Measurements from ENCODE around the gene KRT37. TPM values are rescaled to one million over a fixed set of nuclear protein-coding genes. Genes with fewer than 3 reads are reported as not detected.
A peak's percentile ranks its signal among the peaks of the same experiment; 100 is the strongest.
"Not testable (repeated sequence)": the region's sequence is repeated elsewhere in the genome, so short reads cannot be mapped to it uniquely, and the experiment has no call there.

Gene KRT37
- polyA plus RNA-seq, 6 donors from 2014 or later: not detected

- Mint-ChIP-seq H3K4me1 (no peaks in the 10 kb centered on the region), H3K36me3 (no peaks in the 10 kb centered on the region), H3K9me3 (no peaks in the 10 kb centered on the region), H3K27me3 (peaks cover 34 to 51% (median 50%) of the 10 kb centered on the region in 3 donors), H3K4me3 (no peak overlapping the region), H3K27ac (no peak overlapping the region)
- no peak for DNase-seq
- ATAC-seq (ENCODE audit: low read depth in 2 of 2): no peak
Measured at GRCh38 chr17:41394254-41394996, 30.0 kb downstream of the KRT37 start.

DNA sequence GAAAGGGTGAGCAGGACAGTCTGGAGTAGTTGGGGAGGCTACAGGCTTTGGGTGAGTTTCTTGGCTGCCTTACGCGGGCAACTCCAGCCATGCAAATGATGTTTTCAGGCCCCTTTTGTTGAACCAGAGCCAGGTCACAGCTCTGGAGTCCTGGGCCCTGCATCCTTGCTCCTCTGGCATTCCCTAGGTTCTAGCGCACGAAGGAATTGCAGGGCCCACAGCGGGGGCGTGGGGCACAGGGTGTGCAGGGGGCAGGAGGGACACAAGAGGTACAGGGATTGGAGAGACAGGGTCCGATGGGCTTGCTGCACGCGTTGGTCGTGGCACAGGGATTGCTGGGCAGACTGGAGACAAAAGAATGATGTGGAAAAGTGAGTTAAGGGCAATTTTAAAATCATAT lies 30.6 kb downstream of the KRT37 start:
- H3K4me1 Mint-ChIP-seq: no peaks in the 10 kb centered on the region
- ATAC-seq (ENCODE audit: low read depth in 2 of 2) (no peak), DNase-seq (no peak)
- no peak overlapping the region for H3K27ac Mint-ChIP-seq
- no peak overlapping the region for H3K4me3 Mint-ChIP-seq
- H3K27me3 Mint-ChIP-seq: peaks cover 30 to 56% (median 53%) of the 10 kb centered on the region in 3 donors
- no peaks in the 10 kb centered on the region for H3K36me3 Mint-ChIP-seq
- peaks cover 0 to 4% (median 0%) of the 10 kb centered on the region in 7 donors for H3K9me3 Mint-ChIP-seq

- Mint-ChIP-seq H3K27me3 (peaks cover 30 to 60% (median 57%) of the 10 kb centered on the region in 3 donors), H3K27ac (no peak overlapping the region), H3K9me3 (peaks cover 0 to 7% (median 2%) of the 10 kb centered on the region in 7 donors), H3K36me3 (no peaks in the 10 kb centered on the region), H3K4me1 (no peaks in the 10 kb centered on the region), H3K4me3 (no peak overlapping the region)
- no peak for DNase-seq
- no peak for ATAC-seq (ENCODE audit: low read depth in 2 of 2)
Measured at GRCh38 chr17:41393294-41393693, 31.1 kb downstream of the KRT37 start.

GRCh38 chr17:41392278-41392677 lies 32.1 kb downstream of the KRT37 start:
- Mint-ChIP-seq H3K27me3 (peaks cover 24 to 54% (median 53%) of the 10 kb centered on the region in 3 donors), H3K27ac (no peak overlapping the region), H3K9me3 (peaks cover 2 to 15% (median 11%) of the 10 kb centered on the region in 7 donors)

GRCh38 chr17:41391535-41391934 lies 32.9 kb downstream of the KRT37 start:
- DNase-seq (no peak), ATAC-seq (ENCODE audit: low read depth in 2 of 2) (no peak)
- Mint-ChIP-seq H3K4me3 (no peak overlapping the region), H3K9me3 (peaks cover 7 to 23% (median 15%) of the 10 kb centered on the region in 7 donors), H3K27me3 (peaks cover 24 to 58% (median 53%) of the 10 kb centered on the region in 3 donors), H3K4me1 (no peaks in the 10 kb centered on the region), H3K36me3 (peaks cover 3 to 15% of the 10 kb centered on the region in 2 donors), H3K27ac (no peak overlapping the region)

More at GRCh38 chr17:41392278-41392677, 32.1 kb downstream of the KRT37 start:
- Mint-ChIP-seq H3K36me3 (peaks cover 0 to 8% of the 10 kb centered on the region in 2 donors), H3K4me1 (no peaks in the 10 kb centered on the region), H3K4me3 (no peak overlapping the region)
- ATAC-seq (ENCODE audit: low read depth in 2 of 2): no peak
- no peak for DNase-seq

GRCh38 chr17:41390411-41390938 lies 33.9 kb downstream of the KRT37 start:
- Mint-ChIP-seq H3K9me3 (peaks cover 10 to 30% (median 20%) of the 10 kb centered on the region in 7 donors), H3K27ac (no peak overlapping the region), H3K4me1 (no peaks in the 10 kb centered on the region), H3K4me3 (no peak overlapping the region), H3K36me3 (peaks cover 5 to 19% of the 10 kb centered on the region in 2 donors), H3K27me3 (peaks cover 24 to 62% (median 53%) of the 10 kb centered on the region in 3 donors)
- no peak for ATAC-seq (ENCODE audit: low read depth in 2 of 2)
- no peak for DNase-seq

DNA sequence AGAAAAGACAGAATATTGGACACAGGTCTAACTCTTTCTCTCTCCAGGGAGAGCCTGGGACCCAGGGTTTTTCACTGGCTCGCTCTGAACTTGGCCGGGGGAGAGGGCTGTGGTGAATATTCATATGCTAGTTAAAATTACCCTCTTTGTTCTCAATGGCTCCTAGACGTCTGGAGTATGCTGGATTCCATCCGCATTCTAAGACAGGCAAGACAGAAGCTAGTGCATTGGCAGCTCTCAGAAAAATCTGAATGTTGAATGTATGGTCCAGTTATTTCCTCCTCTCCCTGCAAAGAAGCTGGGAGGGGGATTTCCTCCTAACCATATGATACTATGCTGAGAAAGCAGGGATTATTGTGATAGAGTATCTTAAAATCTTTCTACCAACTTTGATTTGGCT lies 36.7 kb downstream of the KRT37 start:
- no peaks in the 10 kb centered on the region for H3K4me1 Mint-ChIP-seq
- DNase-seq (no peak), ATAC-seq (ENCODE audit: low read depth in 2 of 2) (no peak)
- peaks cover 5 to 19% of the 10 kb centered on the region in 2 donors for H3K36me3 Mint-ChIP-seq
- no peak overlapping the region for H3K4me3 Mint-ChIP-seq
- H3K27ac Mint-ChIP-seq: no peak overlapping the region
- peaks cover 10 to 32% (median 20%) of the 10 kb centered on the region in 7 donors for H3K9me3 Mint-ChIP-seq
- H3K27me3 Mint-ChIP-seq: peaks cover 17 to 63% (median 41%) of the 10 kb centered on the region in 3 donors

DNA sequence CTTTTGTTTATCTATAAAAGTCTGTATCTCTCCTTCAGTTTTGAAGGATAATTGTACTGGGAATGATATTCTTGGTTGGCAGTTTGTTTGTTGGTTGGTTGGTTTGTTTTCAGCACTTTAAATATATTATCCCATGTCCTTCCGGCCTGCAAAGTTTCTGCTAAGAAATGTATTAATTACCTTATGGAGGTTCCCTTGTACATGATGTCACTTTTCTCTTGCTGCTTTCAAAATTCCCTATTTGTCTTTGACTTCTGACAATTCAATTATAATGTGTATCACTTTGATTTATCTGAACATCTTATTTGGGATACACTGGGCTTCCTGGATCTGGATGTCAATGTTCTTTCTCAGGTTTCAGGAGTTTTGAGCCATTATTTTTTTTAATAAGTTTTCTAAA lies 38.2 kb downstream of the KRT37 start:
- Mint-ChIP-seq H3K9me3 (peaks cover 10 to 32% (median 20%) of the 10 kb centered on the region in 7 donors), H3K4me1 (no peaks in the 10 kb centered on the region), H3K27ac (no peak overlapping the region), H3K36me3 (peaks cover 5 to 19% of the 10 kb centered on the region in 2 donors), H3K4me3 (no peak overlapping the region), H3K27me3 (peaks cover 17 to 60% (median 44%) of the 10 kb centered on the region in 3 donors)
- no peak for ATAC-seq (ENCODE audit: low read depth in 2 of 2)
- DNase-seq: no peak

DNA sequence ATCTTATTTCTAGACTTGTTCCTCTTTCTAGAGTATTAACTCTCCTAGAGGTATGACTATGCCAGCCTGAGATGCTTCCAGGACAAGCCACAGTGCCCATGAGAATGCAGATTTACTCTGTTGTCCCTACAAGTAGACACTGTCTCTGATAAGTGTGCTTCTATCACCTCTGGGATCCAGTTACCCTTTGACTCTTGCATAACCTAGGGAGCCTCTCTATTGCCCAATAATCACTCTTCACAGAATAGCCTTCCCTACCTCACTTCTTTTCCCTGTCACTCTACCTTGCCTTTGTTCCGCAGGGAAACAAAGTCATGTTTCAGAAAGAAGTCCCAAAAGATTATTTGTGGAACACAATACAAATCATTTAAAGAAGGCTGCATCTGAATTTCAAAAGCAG lies 40.7 kb downstream of the KRT37 start:
- Mint-ChIP-seq H3K36me3 (peaks cover 5 to 19% of the 10 kb centered on the region in 2 donors), H3K4me1 (no peaks in the 10 kb centered on the region), H3K9me3 (peaks cover 10 to 32% (median 20%) of the 10 kb centered on the region in 7 donors), H3K4me3 (no peak overlapping the region), H3K27ac (peak overlapping the region in 1 of 6 donors; percentile 6), H3K27me3 (peaks cover 23 to 53% (median 38%) of the 10 kb centered on the region in 3 donors)
- ATAC-seq (ENCODE audit: low read depth in 2 of 2) (no peak), DNase-seq (no peak)

DNA sequence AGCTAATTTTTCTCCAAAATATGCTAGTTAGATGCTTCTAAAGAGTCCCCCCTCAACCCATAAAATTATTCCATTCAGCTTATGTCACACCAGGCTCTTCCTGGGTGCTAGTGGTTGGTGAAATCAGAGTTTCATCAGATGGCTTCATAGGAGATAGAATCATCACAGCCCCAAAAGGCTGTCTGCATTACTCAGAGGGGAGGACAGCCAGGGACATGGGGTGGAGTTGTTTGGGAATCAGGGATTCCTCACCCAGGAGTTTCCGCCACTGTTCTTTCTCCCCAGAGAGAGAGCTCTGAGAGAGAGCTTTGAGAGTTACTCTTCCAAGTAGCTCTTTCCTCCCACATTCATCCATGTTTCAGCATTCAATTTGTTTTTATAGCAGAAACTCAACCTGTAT lies 42.0 kb downstream of the KRT37 start:
- no peaks in the 10 kb centered on the region for H3K4me1 Mint-ChIP-seq
- H3K27me3 Mint-ChIP-seq: peaks cover 23 to 49% (median 33%) of the 10 kb centered on the region in 3 donors
- no peak for DNase-seq
- H3K27ac Mint-ChIP-seq: no peak overlapping the region
- H3K4me3 Mint-ChIP-seq: no peak overlapping the region
- peaks cover 8 to 21% (median 12%) of the 10 kb centered on the region in 7 donors for H3K9me3 Mint-ChIP-seq
- peaks cover 5 to 13% of the 10 kb centered on the region in 2 donors for H3K36me3 Mint-ChIP-seq
- ATAC-seq (ENCODE audit: low read depth in 2 of 2): no peak

- Mint-ChIP-seq H3K27me3 (peaks cover 23 to 53% (median 37%) of the 10 kb centered on the region in 3 donors), H3K9me3 (peaks cover 6 to 16% (median 8%) of the 10 kb centered on the region in 7 donors)
- not testable (repeated sequence) for H3K27ac Mint-ChIP-seq; ATAC-seq (ENCODE audit: low read depth in 2 of 2); H3K4me3 Mint-ChIP-seq; H3K4me1 Mint-ChIP-seq; DNase-seq; H3K36me3 Mint-ChIP-seq
Measured at GRCh38 chr17:41381943-41382342, 42.4 kb downstream of the KRT37 start, which contains the start of gene KRT34. TSS of gene KRT34 (minus strand) at chr17:41382306. CDS start at chr17:41382246, 60 bp downstream.

GRCh38 chr17:41380091-41380490 lies 44.3 kb downstream of the KRT37 start:
- not testable (repeated sequence) for H3K4me1 Mint-ChIP-seq; H3K9me3 Mint-ChIP-seq; H3K4me3 Mint-ChIP-seq; H3K27ac Mint-ChIP-seq; DNase-seq; ATAC-seq (ENCODE audit: low read depth in 2 of 2); H3K36me3 Mint-ChIP-seq
- peaks cover 31 to 57% (median 53%) of the 10 kb centered on the region in 3 donors for H3K27me3 Mint-ChIP-seq

GRCh38 chr17:41377546-41377945 lies 46.8 kb downstream of the KRT37 start:
- H3K9me3 Mint-ChIP-seq: peaks cover 0 to 10% (median 6%) of the 10 kb centered on the region in 7 donors
- H3K27me3 Mint-ChIP-seq: peaks cover 39 to 55% (median 49%) of the 10 kb centered on the region in 3 donors
- no peaks in the 10 kb centered on the region for H3K36me3 Mint-ChIP-seq
- H3K4me3 Mint-ChIP-seq: no peak overlapping the region
- DNase-seq (no peak), ATAC-seq (ENCODE audit: low read depth in 2 of 2) (no peak)
- no peaks in the 10 kb centered on the region for H3K4me1 Mint-ChIP-seq
- H3K27ac Mint-ChIP-seq: no peak overlapping the region

Data from naive B cell (primary cell).